Activated CD8-positive, alpha-beta memory T cell treated with anti-CD3 and anti-CD28 coated beads, Interleukin-2, amount 50 U/mL, for 1 hour (primary cell): ENCODE data around the gene ARRB1.
A peak's percentile ranks its signal among the peaks of the same experiment; 100 is the strongest.

Experiments used
- DNase-seq: peaks from one replicate; pipeline ENCODE4 v3.0.0-alpha.2; 2020; ENCODE audit errors: extremely low read depth

Gene ARRB1

DNA sequence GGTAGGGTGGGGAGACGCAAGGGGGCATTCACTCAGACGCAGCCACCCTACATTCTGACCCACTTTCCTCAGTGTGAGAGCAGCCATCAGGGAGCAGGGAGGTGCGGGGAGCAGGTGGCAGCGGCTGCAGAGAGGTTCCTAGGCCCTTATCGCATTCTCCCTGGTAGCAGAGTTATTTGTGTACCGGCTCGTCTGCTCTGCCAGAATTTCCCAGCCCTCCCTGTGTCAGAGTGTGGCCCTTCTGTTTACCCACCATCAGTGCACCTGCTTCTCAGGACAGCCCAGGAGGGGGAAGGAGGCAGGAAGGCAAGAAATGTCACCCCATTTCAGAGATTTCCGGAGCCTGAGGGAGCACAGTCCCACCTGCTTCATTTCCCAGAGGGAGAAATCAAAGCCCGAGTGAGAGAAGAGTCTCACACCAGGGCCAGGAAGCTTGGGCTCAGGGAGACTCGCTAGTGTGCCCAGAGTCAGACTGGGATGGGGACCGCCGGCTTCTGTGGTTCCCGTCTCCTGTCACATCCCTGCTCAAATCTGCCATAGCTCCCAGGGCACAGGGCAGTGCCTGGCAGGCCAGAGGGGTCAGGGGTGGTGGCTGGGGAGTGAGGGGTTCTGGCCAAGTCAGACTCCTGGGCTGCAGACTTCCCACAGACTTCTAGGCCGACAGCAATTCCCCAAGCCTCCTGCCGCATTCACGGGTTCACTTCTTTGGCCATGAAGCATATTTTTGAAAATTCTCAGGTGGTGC, 49.7 kb downstream of the ARRB1 start:
- DNase-seq, result no peak

DNA sequence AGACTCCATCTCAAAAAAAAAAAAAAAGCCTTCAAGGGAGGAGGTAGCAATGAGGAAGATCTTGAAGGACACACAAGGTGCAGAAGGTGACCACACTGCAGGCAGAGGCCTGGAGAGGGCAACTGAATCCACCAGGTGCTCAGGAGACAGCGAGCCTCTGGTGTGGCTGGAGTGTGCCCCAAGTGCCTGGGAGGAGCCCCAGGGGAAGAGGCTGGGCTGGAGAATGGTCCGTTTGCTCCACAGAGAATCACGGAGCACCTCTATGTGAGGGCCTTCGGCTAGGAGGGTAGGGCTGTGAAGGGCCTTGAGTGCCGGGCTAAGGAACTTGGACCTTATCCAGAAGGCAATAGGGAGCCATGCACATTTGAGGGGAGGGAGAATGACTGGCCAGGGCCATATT, 50.3 kb downstream of the ARRB1 start:
- DNase-seq, result no peak

GRCh38 chr11:75298976-75299260, 52.5 kb downstream of the ARRB1 start:
- no peak for DNase-seq

- DNase-seq, result no peak
Measured at GRCh38 chr11:75298191-75298975, 53.1 kb downstream of the ARRB1 start.

GRCh38 chr11:75293903-75294302, 57.6 kb downstream of the ARRB1 start:
- no peak for DNase-seq

DNA sequence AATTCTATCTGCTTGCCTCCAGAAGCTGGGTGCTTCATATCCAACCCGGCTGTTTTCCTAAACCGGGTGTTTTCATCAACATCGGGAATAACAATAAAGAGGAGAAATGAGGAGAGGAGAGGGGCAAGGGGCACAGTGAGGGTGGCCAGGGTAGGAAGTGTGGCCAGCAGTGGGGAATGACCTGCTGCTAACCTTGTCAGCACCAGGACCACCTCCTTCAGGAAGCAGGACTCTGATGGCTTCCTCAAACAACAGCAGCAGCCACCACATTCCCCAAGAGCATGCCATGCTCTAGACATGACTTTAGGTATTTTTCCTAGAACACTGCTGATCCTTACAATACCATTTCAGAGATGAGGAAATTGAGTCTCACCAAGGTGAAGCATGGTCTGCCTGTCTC, 58.5 kb downstream of the ARRB1 start:
- no peak for DNase-seq

DNA sequence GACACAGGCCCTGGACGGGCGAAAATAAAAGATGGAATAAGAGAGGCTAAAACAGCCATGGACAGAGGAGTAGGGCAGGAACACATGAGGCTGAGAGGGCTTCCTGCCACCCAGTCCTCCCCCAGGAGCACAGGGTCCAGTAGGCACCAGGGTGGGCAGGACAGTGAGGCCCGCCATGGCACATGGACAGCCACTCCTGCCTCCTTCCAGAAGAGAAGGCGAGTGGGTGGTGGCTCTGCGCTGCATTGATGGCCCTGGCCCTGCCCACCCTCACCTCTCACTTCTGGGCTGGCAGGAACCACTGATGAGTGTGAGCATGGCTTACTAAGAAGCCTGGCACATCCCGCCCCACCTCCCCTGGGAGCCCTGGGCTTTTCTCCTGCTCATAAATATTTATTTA, 59.7 kb downstream of the ARRB1 start:
- DNase-seq, result no peak

- DNase-seq, result no peak
Measured at GRCh38 chr11:75289919-75290318, 61.5 kb downstream of the ARRB1 start.

- DNase-seq, result no peak
Measured at GRCh38 chr11:75289511-75289760, 62.0 kb downstream of the ARRB1 start.

- DNase-seq, result no peak
Measured at GRCh38 chr11:75287579-75287978, 63.9 kb downstream of the ARRB1 start.

DNA sequence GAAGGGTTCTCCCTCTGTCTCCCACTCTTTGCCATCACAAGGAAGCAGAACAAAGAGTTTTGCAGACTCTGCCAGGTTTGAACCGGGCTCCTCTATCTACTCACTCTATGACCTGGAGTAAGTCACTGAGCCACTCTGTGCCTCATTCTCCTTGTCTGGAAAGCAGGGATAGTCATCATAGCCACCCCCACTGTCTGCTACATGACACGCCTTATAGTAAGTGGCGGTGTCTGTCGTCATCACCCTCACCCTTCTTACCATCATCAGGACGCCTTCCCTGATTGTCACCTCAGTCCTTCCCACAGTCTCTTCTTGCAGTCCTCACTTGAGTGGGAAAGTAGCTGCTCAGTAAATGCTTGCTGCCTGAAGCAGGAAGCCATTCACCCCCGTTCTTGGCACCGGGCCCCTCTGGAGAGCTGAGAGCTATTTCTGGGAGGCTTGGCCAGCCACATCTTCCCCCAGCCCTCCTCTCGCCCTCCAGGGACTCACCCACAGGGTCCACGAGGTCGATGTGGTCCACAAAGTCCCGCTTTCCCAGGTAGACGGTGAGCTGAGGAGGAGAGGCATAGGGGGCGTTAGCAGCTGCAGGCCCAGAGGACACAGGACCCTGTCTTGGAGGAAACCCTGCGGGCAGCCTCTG, 64.5 kb downstream of the ARRB1 start:
- DNase-seq, result no peak

GRCh38 chr11:75285776-75286360, 65.6 kb downstream of the ARRB1 start:
- DNase-seq, result no peak

- DNase-seq, result no peak
Measured at GRCh38 chr11:75283391-75283931, 68.0 kb downstream of the ARRB1 start.

- DNase-seq, result no peak
Measured at GRCh38 chr11:75281469-75282095, 69.9 kb downstream of the ARRB1 start.

GRCh38 chr11:75280770-75281468, 70.5 kb downstream of the ARRB1 start:
- DNase-seq, result no peak

DNA sequence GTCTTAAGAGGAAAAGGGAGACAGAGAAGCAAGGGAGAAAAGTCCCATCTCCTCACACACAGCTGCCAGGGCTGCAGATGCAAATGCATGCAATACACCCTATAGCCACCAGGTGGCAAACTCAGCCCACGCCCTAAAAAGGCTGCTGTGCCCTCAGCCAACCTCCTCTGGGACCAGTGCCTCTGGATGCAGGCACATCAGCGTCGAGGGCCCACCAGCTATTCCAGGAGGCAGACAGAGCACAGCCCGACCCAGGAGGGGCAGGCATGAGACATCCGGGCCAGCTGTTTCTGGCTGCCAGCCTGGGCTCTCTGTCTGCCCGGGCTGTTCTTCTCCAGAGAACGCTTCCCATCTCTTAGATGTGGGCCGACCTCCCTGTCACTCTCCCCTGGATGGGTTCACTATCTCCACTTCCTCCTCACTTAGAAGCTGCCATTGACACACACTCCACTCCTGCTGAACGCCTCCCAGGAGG, 71.2 kb downstream of the ARRB1 start:
- DNase-seq, result peak; percentile 39

GRCh38 chr11:75279273-75279672, 72.2 kb downstream of the ARRB1 start:
- no peak for DNase-seq

- DNase-seq, result no peak
Measured at GRCh38 chr11:75277991-75278790, 73.3 kb downstream of the ARRB1 start.

DNA sequence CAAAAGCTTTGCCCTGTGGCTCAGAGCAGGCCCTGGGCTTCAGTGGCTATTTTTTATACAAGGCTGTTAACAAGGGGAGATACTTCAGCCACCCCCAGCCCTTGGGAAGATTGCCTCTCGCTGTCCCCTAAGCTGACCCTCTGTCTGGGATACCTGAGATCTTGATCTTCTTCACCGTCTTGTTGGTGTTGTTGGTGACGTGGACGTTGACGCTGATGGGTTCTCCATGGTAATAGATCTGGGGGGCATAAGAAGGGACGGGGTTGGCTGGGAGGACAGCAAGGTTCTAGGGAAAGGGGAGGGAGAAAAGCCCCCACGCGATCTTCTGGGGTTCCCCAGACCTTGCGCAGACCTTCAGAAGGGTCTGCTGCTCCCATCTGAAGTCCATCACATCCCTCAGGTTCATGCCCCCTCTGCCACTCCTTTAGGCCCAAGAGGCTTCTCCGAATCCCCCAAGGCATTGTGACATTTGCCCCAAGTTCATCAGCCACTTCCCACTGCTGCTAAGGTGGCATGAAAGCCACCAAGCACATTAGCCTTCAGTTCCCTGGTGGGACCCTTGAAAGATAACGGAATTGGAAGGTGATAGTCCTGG, 74.2 kb downstream of the ARRB1 start:
- DNase-seq, result no peak

DNA sequence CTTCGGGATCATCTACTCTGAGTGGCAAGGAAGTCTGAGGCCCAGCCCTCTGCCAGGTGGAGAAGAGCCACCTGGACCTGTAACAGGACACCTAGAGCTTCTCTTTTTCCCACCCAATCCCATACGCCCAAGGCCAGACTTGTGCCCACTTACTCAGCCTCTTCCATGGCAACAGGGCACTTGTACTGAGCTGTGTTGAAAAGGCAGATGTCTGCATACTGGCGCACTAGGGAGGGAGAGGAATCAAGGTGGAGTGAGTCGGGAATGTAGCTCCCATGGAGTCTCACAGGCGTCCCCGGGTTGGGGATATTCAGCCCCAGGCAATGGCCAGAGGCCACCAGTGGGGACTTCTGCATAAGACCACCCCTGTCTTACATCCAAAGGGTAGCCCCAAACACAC, 74.8 kb downstream of the ARRB1 start:
- no peak for DNase-seq
